Vagina (tissue), 2 donors: ENCODE measurements around the gene CXCL13.

ENCODE experiments used
- POLR2A ChIP-seq, 2 donors: fragments of 450-650 bp; IDR thresholded peaks; one replicate each; pipeline ENCODE4 v1.6.1; 2017; ENCODE audit warnings: antibody characterized with exemption in 2 of 2, mild to moderate bottlenecking in 2 of 2, moderate library complexity in 2 of 2
- POLR2AphosphoS5 ChIP-seq, 2 donors: sonication (generic); formaldehyde crosslinking; IDR thresholded peaks; one replicate each; pipeline ENCODE4 v1.9.0; 2017; ENCODE audit warnings: antibody characterized with exemption in 2 of 2, mild to moderate bottlenecking in 2 of 2, low read depth in 1 of 2; ENCODE audit not compliant: insufficient read depth in 1 of 2
- TF ChIP-seq, protein P1 (sequence below), 3 experiments: fragments of 450-650 bp in 2 of 3; fragments of 200-600 bp in 1 of 3; sonication (generic) in 1 of 3; IDR thresholded peaks; one replicate each; pipeline ENCODE4 v1.5.1; 2017 to 2019; ENCODE audit warnings: antibody characterized with exemption in 3 of 3, mild to moderate bottlenecking in 2 of 3, moderate library complexity in 2 of 3

DNA sequence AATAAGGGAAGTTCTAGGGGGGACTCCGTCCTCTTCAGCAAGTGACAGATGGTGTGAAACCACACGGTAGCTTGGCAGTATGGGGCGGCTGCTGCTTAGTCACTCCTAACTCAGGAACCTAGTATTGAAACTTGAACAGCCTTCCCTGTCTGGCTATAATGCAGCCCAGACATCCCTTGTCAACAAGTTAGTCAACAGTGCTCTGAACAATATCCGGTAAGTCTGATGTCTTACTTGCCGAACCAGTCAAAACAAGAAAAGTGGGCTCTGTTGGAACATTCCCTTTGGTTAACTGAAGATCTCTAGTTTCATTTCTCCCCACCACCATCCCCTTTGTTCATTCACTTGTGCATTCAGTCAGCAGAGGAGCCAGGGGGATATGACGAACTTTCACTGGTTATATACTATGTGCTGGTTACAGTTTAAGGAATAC lies 18.7 kb upstream of the CXCL13 start:
- TF ChIP-seq, protein P1, sequence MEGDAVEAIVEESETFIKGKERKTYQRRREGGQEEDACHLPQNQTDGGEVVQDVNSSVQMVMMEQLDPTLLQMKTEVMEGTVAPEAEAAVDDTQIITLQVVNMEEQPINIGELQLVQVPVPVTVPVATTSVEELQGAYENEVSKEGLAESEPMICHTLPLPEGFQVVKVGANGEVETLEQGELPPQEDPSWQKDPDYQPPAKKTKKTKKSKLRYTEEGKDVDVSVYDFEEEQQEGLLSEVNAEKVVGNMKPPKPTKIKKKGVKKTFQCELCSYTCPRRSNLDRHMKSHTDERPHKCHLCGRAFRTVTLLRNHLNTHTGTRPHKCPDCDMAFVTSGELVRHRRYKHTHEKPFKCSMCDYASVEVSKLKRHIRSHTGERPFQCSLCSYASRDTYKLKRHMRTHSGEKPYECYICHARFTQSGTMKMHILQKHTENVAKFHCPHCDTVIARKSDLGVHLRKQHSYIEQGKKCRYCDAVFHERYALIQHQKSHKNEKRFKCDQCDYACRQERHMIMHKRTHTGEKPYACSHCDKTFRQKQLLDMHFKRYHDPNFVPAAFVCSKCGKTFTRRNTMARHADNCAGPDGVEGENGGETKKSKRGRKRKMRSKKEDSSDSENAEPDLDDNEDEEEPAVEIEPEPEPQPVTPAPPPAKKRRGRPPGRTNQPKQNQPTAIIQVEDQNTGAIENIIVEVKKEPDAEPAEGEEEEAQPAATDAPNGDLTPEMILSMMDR (IDR thresholded peaks at IDR 0.05): no peak
- TF ChIP-seq POLR2AphosphoS5 (IDR thresholded peaks at IDR 0.05; ENCODE audit: insufficient read depth in 1 of 2, low read depth in 1 of 2) (no peak), POLR2A (IDR thresholded peaks at IDR 0.05) (no peak)
